Upper lobe of left lung (tissue), 4 donors: ENCODE measurements around the gene FBXO28.

Source experiments
- CTCF ChIP-seq, 6 experiments: fragments of 450-650 bp in 4 of 6; fragments of 200-600 bp in 2 of 6; sonication (generic) in 2 of 6; IDR thresholded peaks; one replicate each; pipeline ENCODE4 v1.5.1; 2016 to 2019; ENCODE audit warnings: antibody characterized with exemption in 6 of 6
- EP300 ChIP-seq, 4 donors: sonication (generic); formaldehyde crosslinking; IDR thresholded peaks; one replicate each; pipeline ENCODE4 v1.5.1; 2017; ENCODE audit warnings: antibody characterized with exemption in 4 of 4, control low read depth in 2 of 4
- POLR2A ChIP-seq, 4 donors: fragments of 450-650 bp; IDR thresholded peaks; one replicate each; pipeline ENCODE4 v1.5.1; 2016 to 2017; ENCODE audit warnings: antibody characterized with exemption in 4 of 4, mild to moderate bottlenecking in 2 of 4
- POLR2AphosphoS5 ChIP-seq, 2 donors: sonication (generic); formaldehyde crosslinking; IDR thresholded peaks; one replicate each; pipeline ENCODE4 v1.5.1; 2017; ENCODE audit warnings: antibody characterized with exemption in 2 of 2

DNA sequence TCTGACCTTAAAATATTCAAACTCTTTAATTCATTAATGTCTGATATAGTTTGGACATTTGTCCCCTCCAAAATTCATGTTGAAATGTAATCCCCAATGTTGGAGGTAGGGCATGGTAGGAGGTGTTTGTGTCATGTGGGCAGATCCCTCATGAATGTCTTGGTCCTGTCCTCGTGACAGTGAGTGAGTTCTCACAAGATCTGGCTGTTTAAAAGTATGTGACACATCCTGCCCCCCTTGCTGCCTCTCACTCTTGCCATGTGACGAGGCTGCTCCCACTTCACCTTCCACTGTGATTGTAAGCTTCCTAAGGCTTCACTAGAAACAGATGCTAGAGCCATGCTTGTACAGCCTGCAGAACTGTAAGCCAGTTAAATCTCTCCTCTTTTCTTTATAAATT is 21.3 kb upstream of the FBXO28 start:
- TF ChIP-seq POLR2A (IDR thresholded peaks at IDR 0.05) (no peak), CTCF (IDR thresholded peaks at IDR 0.05) (no peak), EP300 (IDR thresholded peaks at IDR 0.05) (no peak), POLR2AphosphoS5 (IDR thresholded peaks at IDR 0.05) (no peak)
